Mesothelial cell of epicardium (in vitro differentiated cells): ENCODE data around the gene DNAH2. TPM values are rescaled to one million over a fixed set of nuclear protein-coding genes. Genes with fewer than 3 reads are reported as not detected.

Experiments
- DNase-seq, 2 experiments: peaks; one replicate each; pipeline ENCODE4 v3.0.0; 2021; ENCODE audit warnings: low spot score in 2 of 2; ENCODE audit not compliant: unreplicated experiment in 2 of 2
- H3K27ac Mint-ChIP-seq: 2 replicates; pipeline ENCODE4 v1.8.0; 2021; ENCODE audit warnings: mixed read lengths
- H3K27me3 Mint-ChIP-seq: 2 replicates; pipeline ENCODE4 v1.8.0; 2021; ENCODE audit warnings: low read depth, mixed read lengths
- H3K36me3 Mint-ChIP-seq: 2 replicates; pipeline ENCODE4 v1.8.0; 2021; ENCODE audit warnings: mixed read lengths
- H3K4me1 Mint-ChIP-seq: 2 replicates; pipeline ENCODE4 v1.8.0; 2021; ENCODE audit warnings: mixed read lengths
- H3K4me3 Mint-ChIP-seq: 2 replicates; pipeline ENCODE4 v1.8.0; 2021; ENCODE audit warnings: mild to moderate bottlenecking, moderate library complexity, mixed read lengths
- H3K9me3 Mint-ChIP-seq: 2 replicates; pipeline ENCODE4 v1.8.0; 2021; ENCODE audit warnings: mixed read lengths
- total RNA-seq: library from RNA; stranded (reverse); gene quantifications from 3 replicates; pipeline ENCODE4 v1.2.1, GENCODE V29; 2021
- TF ChIP-seq, protein P1 (sequence below): fragments of 200-600 bp; sonication (generic); IDR thresholded peaks from one replicate; pipeline ENCODE4 v1.5.0; 2021; ENCODE audit warnings: antibody characterized with exemption; ENCODE audit not compliant: unreplicated experiment

The DNAH2 gene
- total RNA-seq, 1 donor from 2014 or later = 0.18 TPM

DNA sequence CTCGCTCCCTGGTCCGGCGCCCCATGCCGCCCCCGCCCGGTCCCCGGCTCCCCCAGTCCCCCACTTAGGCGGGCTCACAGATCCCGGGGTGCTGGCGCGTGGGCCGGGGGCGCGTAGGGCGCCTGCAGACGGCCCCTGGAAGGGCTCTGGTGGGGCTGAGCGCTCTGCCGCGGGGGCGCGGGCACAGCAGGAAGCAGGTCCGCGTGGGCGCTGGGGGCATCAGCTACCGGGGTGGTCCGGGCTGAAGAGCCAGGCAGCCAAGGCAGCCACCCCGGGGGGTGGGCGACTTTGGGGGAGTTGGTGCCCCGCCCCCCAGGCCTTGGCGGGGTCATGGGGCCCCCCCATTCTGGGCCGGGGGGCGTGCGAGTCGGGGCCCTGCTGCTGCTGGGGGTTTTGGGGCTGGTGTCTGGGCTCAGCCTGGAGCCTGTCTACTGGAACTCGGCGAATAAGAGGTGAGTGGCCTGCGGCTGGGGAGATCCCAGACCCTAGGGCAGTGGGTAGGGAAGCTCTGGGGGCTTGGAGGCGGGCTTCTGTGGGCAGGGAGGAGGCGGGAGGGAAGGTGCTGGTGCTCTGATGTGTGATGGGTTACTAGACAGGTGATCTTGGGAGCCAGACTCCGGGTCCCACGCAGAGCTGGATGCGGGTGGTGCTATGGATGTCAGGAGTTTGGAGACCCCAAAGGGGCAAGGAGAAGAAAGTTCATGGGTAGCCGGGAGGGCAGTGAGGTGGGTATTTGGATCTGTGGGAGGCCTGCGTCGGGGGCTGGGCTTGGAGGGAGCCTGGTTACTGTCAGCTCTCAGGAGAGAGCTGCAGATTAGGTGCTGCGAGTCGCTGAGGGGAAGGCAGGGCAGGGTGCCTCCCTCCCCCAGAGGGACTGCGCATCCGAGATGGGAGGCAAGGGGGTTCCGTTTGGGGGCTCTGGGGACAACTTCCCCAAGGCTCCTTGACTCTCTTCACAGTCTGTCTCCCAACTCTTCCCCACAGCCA, 12.0 kb upstream of the DNAH2 start:
- TF ChIP-seq, protein P1, sequence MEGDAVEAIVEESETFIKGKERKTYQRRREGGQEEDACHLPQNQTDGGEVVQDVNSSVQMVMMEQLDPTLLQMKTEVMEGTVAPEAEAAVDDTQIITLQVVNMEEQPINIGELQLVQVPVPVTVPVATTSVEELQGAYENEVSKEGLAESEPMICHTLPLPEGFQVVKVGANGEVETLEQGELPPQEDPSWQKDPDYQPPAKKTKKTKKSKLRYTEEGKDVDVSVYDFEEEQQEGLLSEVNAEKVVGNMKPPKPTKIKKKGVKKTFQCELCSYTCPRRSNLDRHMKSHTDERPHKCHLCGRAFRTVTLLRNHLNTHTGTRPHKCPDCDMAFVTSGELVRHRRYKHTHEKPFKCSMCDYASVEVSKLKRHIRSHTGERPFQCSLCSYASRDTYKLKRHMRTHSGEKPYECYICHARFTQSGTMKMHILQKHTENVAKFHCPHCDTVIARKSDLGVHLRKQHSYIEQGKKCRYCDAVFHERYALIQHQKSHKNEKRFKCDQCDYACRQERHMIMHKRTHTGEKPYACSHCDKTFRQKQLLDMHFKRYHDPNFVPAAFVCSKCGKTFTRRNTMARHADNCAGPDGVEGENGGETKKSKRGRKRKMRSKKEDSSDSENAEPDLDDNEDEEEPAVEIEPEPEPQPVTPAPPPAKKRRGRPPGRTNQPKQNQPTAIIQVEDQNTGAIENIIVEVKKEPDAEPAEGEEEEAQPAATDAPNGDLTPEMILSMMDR = no peak
- Mint-ChIP-seq H3K36me3 (peaks cover under 1% of the 10 kb centered on the region), H3K9me3 (no peaks in the 10 kb centered on the region), H3K4me3 (peak overlapping the region; percentile 83), H3K27ac (peak overlapping the region; percentile 67), H3K27me3 (peaks cover under 1% of the 10 kb centered on the region), H3K4me1 (peaks cover 30% of the 10 kb centered on the region)
- DNase-seq = no peak

DNA sequence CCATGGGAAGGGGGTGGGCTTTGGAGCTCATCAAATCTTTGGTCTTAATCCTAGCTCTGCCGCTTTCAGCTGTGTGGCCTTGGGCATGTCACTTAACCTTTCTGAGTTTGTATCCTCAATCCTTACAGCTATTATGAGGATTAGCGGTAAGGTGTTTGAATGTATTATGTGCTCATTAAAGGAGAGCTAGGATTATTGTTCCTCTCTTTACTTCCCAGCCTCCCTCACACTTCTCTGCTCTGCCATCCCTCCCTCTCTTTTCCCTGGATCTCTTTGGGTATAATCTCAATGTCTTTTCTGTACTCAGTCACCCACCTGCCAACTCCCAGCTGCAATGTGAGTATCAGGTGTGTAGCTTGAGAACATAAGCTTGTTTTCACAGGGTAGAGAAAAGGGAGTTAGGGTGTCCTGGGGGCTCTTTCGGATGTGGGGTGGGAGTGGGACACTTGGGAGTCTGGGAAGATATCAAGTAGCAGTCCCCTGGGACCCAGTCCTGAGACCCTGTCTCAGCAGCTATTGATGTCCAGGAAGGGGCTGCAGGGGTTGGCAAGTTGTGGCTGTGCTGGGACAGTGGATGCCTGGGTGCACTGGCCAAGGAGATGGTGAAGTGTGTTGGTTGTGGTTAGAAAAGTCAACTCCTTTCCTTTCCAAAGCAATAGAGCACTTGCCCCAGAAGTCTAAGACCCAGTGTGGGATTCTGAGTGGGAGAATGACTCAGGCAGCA, 10.8 kb upstream of the DNAH2 start:
- Mint-ChIP-seq H3K4me3 (peak overlapping the region; percentile 83), H3K27me3 (peaks cover 12% of the 10 kb centered on the region), H3K36me3 (peaks cover 4% of the 10 kb centered on the region), H3K27ac (no peak overlapping the region), H3K4me1 (peaks cover 30% of the 10 kb centered on the region), H3K9me3 (no peaks in the 10 kb centered on the region)
- DNase-seq = no peak
- TF ChIP-seq, protein P1 = no peak

DNA sequence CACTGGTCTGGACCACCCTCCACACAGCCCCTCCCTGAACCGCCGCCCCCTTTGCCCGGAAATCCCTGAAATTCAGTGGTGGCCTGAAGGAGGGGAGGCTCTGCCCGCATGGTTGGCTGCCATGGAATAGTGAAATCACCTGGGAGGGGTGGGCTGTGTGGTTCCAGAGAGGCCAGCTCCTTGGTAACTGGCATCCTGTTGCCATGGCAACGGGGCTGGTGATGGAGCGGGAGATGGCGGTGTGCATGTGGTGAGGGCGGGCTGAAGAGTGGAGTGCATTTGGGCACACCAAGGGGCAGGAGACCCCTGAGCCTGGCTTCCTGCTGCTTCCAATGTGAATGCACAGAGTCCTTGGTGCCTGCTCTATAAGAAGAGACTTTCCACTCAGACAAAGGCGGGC, 10.1 kb upstream of the DNAH2 start:
- H3K9me3 Mint-ChIP-seq = no peaks in the 10 kb centered on the region
- TF ChIP-seq, protein P1 = no peak
- no peak for DNase-seq
- peaks cover 30% of the 10 kb centered on the region for H3K4me1 Mint-ChIP-seq
- no peak overlapping the region for H3K4me3 Mint-ChIP-seq
- no peak overlapping the region for H3K27ac Mint-ChIP-seq
- peaks cover 4% of the 10 kb centered on the region for H3K36me3 Mint-ChIP-seq
- H3K27me3 Mint-ChIP-seq = peaks cover 17% of the 10 kb centered on the region

DNA sequence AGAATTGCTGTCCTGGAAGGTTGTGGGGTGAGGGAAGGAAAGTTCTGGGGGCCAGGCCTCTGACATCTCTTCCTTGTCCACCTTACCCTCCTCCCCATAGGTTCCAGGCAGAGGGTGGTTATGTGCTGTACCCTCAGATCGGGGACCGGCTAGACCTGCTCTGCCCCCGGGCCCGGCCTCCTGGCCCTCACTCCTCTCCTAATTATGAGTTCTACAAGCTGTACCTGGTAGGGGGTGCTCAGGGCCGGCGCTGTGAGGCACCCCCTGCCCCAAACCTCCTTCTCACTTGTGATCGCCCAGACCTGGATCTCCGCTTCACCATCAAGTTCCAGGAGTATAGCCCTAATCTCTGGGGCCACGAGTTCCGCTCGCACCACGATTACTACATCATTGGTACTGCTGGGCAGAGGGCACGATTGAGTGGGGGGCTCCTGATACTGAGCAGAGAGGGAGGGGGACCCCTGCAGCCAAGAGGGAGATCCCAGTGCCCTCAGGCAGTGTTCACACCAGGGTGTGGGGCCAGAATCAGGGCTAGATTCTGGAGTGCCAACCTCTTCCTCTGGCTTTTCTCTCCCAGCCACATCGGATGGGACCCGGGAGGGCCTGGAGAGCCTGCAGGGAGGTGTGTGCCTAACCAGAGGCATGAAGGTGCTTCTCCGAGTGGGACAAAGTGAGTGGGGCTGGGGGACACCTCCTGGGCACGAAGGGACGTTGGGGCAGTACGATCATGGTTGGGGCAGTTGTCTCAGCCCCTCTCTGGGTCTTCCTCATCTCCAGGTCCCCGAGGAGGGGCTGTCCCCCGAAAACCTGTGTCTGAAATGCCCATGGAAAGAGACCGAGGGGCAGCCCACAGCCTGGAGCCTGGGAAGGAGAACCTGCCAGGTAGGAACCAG, 9.4 kb upstream of the DNAH2 start:
- no peak for DNase-seq
- Mint-ChIP-seq H3K4me3 (no peak overlapping the region), H3K27me3 (peaks cover 22% of the 10 kb centered on the region), H3K36me3 (peaks cover 4% of the 10 kb centered on the region), H3K9me3 (no peaks in the 10 kb centered on the region), H3K4me1 (peaks cover 30% of the 10 kb centered on the region), H3K27ac (no peak overlapping the region)
- TF ChIP-seq, protein P1 = no peak

DNA sequence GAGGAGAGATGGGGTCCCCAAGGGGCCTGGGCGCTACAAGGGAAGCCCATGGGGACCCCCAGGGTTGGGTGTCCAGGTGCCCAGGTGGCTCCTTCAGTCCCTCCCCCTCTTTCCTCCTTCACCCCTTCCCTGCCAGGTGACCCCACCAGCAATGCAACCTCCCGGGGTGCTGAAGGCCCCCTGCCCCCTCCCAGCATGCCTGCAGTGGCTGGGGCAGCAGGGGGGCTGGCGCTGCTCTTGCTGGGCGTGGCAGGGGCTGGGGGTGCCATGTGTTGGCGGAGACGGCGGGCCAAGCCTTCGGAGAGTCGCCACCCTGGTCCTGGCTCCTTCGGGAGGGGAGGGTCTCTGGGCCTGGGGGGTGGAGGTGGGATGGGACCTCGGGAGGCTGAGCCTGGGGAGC, 8.5 kb upstream of the DNAH2 start:
- no peak overlapping the region for H3K27ac Mint-ChIP-seq
- no peak overlapping the region for H3K4me3 Mint-ChIP-seq
- H3K9me3 Mint-ChIP-seq = no peaks in the 10 kb centered on the region
- DNase-seq = no peak
- H3K36me3 Mint-ChIP-seq = peaks cover 4% of the 10 kb centered on the region
- TF ChIP-seq, protein P1 = no peak
- H3K4me1 Mint-ChIP-seq = peaks cover 23% of the 10 kb centered on the region
- H3K27me3 Mint-ChIP-seq = peaks cover 29% of the 10 kb centered on the region
